Endothelial cell of umbilical vein (primary cell): ENCODE data around the gene OXA1L. TPM values are rescaled to one million over a fixed set of nuclear protein-coding genes. Genes with fewer than 3 reads are reported as not detected.

Experiments used
- BruUV-seq: library from RNA; stranded (reverse); fragments of 400-500 nt; replicated peaks from 2 replicates; lab custom pipeline; 2021; lab: Mats Ljungman, UMichigan
- CTCF ChIA-PET: fragments of 300-600, 350-600 bp; sonication (Branson Sonifier 250); formaldehyde crosslinking; loops from one replicate; lab custom pipeline; 2021; ENCODE audit warnings: antibody characterized with exemption, inconsistent platforms; lab: Charles Lee
- POLR2A ChIA-PET: fragments of 300-600, 350-600 bp; sonication (Branson Sonifier 250); formaldehyde crosslinking; loops from one replicate; lab custom pipeline; 2021; ENCODE audit warnings: antibody characterized with exemption, inconsistent platforms; lab: Charles Lee
- DNase-seq: peaks from one replicate; pipeline ENCODE4 v3.0.0-alpha.2; 2011; ENCODE audit warnings: low read depth, low spot score
- FAIRE-seq: peaks from 2 replicates; lab custom pipeline; 2011; peaks lifted over from hg19 to GRCh38; lab: Jason Lieb, UNC
- H2AFZ ChIP-seq: 2 replicates; pipeline ENCODE4 v1.6.0; 2012; ENCODE audit warnings: low read depth, low read length, control low read depth, inconsistent platforms
- H3K27ac ChIP-seq: 2 replicates; pipeline ENCODE4 v1.5.1; 2011; ENCODE audit warnings: low read depth, mild to moderate bottlenecking, control low read depth, low read length, moderate library complexity; ENCODE audit not compliant: insufficient read depth
- H3K27me3 ChIP-seq, 2 experiments: 2 replicates each; pipeline versions ENCODE4 v1.6.0 to v1.6.1; 2011; ENCODE audit warnings: low read length in 2 of 2, mixed read lengths in 1 of 2; ENCODE audit not compliant: control insufficient read depth in 2 of 2, insufficient read depth in 2 of 2
- H3K36me3 ChIP-seq, 2 experiments: 2 replicates in 1 of 2; 3 replicates in 1 of 2; pipeline ENCODE4 v1.5.1; 2011; ENCODE audit warnings: low read length in 2 of 2, mild to moderate bottlenecking in 1 of 2, moderate library complexity in 1 of 2; ENCODE audit not compliant: control insufficient read depth in 2 of 2, insufficient read depth in 2 of 2; ENCODE audit errors: extremely low read depth in 1 of 2
- H3K4me1 ChIP-seq: 3 replicates; pipeline ENCODE4 v1.5.1; 2011; ENCODE audit warnings: mild to moderate bottlenecking, low read length; ENCODE audit not compliant: control insufficient read depth, insufficient read depth; ENCODE audit errors: extremely low read depth
- H3K4me2 ChIP-seq: 2 replicates; pipeline ENCODE4 v1.6.1; 2011; ENCODE audit warnings: low read length, control low read depth, mixed read lengths; ENCODE audit not compliant: insufficient read depth
- H3K4me3 ChIP-seq, 3 experiments: fragments of 200-600 bp in 1 of 3; sonication (generic), shearing (Covaris generic) in 1 of 3; replicated peaks in 1 of 3; 2 replicates each; pipeline ENCODE4 v1.5.1; 2011 to 2016; ENCODE audit warnings: control low read depth in 3 of 3, low read length in 3 of 3, mild to moderate bottlenecking in 2 of 3, inconsistent platforms in 1 of 3, low read depth in 1 of 3, moderate library complexity in 1 of 3; ENCODE audit not compliant: insufficient read depth in 1 of 3
- H3K79me2 ChIP-seq: 2 replicates; pipeline ENCODE4 v1.6.0; 2012; ENCODE audit warnings: low read length, inconsistent platforms; ENCODE audit not compliant: control insufficient read depth, insufficient read depth
- H3K9ac ChIP-seq: replicated peaks from 2 replicates; pipeline ENCODE3; 2011; ENCODE audit warnings: low read length, control low read depth; ENCODE audit not compliant: insufficient read depth; ENCODE audit errors: extremely low read depth
- H3K9me1 ChIP-seq: replicated peaks from 3 replicates; pipeline ENCODE4 v1.6.0; 2011; ENCODE audit warnings: mild to moderate bottlenecking, low read length; ENCODE audit not compliant: control insufficient read depth, insufficient read depth; ENCODE audit errors: extremely low read depth
- H3K9me3 ChIP-seq: replicated peaks from 2 replicates; pipeline ENCODE4 v1.5.1; 2012; ENCODE audit warnings: low read length, inconsistent platforms; ENCODE audit not compliant: control insufficient read depth, insufficient read depth
- H4K20me1 ChIP-seq: replicated peaks from 2 replicates; pipeline ENCODE3; 2011; ENCODE audit warnings: mild to moderate bottlenecking, low read length; ENCODE audit not compliant: control insufficient read depth, insufficient read depth; ENCODE audit errors: extremely low read depth
- EZH2 ChIP-seq: IDR thresholded peaks from 2 replicates; pipeline ENCODE4 v1.6.1; 2012; ENCODE audit warnings: borderline replicate concordance, low read depth, mild to moderate bottlenecking, moderate library complexity, low read length, inconsistent platforms; ENCODE audit not compliant: severe bottlenecking
- JUN ChIP-seq: IDR thresholded peaks from 2 replicates; pipeline ENCODE4 v1.6.1; 2011; ENCODE audit warnings: borderline replicate concordance, low read depth; ENCODE audit not compliant: insufficient read length, insufficient read depth
- MYC ChIP-seq: IDR thresholded peaks from one replicate; pipeline ENCODE4 v1.6.1; 2011; ENCODE audit warnings: mild to moderate bottlenecking, low read depth, low read length
- POLR2A ChIP-seq: IDR thresholded peaks from 2 replicates; pipeline ENCODE4 v1.6.1; 2012; ENCODE audit warnings: low read depth, mild to moderate bottlenecking, control low read depth, low read length
- POLR2AphosphoS5 ChIP-seq: IDR thresholded peaks from 2 replicates; pipeline ENCODE4 v1.6.1; 2012; ENCODE audit warnings: low read depth, mild to moderate bottlenecking, control low read depth, low read length, moderate library complexity; ENCODE audit not compliant: insufficient read depth
- dilution Hi-C: fragments of 300-500 bp; cut with MboI; formaldehyde crosslinking; loops from one replicate; pipeline ENCODE4 v1.15.0; 2019; ENCODE audit warnings: low sequenced_read_pairs; ENCODE audit not compliant: extremely low pct_ligation_motif_present
- intact Hi-C: fragments of 100-400 bp; cut with micrococcal nuclease; formaldehyde crosslinking; loops from one replicate; pipeline ENCODE4 v1.10.0; 2022
- polyA plus RNA-seq, 4 experiments: library from polyadenylated mRNA; depleted of rRNA in 3 of 4; stranded (reverse) in 3 of 4; unstranded in 1 of 4; fragments of >200 nt; gene quantifications; 2 replicates each; pipeline versions ENCODE4 v1.2.1 to v1.2.3, GENCODE V29; 2011 to 2012; ENCODE audit warnings: missing spikeins in 1 of 4
- total RNA-seq: library from RNA; stranded (reverse); gene quantifications from 2 replicates; pipeline ENCODE4 v1.2.3, GENCODE V29; 2021
- TF ChIP-seq, protein P1 (sequence below): IDR thresholded peaks from 2 replicates; pipeline ENCODE4 v1.6.1; 2011; ENCODE audit not compliant: insufficient read depth, insufficient read length
- TF ChIP-seq, protein P2 (sequence below), 2 donors: IDR thresholded peaks; 1 replicate in 1 of 2; 2 replicates in 1 of 2; pipeline ENCODE4 v1.5.1; 2011; ENCODE audit warnings: low read length in 2 of 2, mild to moderate bottlenecking in 2 of 2, moderate library complexity in 2 of 2, control low read depth in 1 of 2, inconsistent platforms in 1 of 2, low read depth in 1 of 2; ENCODE audit not compliant: insufficient read depth in 1 of 2; ENCODE audit errors: extremely low read depth in 1 of 2

Gene OXA1L
- total and polyA plus RNA-seq, 2 donors (not counting 3 experiments of a cell fraction or from before 2014, with no cell fraction given) = 212 to 294 TPM

DNA sequence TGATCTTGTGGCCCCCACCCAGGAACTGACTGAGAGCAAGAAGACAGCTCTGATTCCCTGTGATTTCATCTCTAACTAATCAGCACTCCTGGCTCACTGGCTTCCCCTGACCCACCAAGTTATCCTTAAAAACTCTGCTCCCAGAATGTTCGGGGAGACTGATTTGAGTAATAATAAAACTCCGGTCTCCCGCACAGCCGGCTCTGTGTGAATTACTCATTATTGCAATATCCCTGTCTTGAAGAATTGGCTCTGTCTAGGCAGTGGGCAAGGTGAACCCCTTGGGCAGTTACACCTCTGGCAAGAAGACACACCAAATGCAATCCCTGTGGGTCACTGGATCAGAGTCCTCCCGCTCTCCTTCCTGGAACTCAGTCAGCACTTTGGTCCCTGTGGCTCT, 27.5 kb downstream of the OXA1L start:
- H3K9ac ChIP-seq = no peak overlapping the region
- H3K9me1 ChIP-seq = no peaks in the 10 kb centered on the region
- no peaks in the 10 kb centered on the region for H3K9me3 ChIP-seq
- no peak for DNase-seq
- H3K36me3 ChIP-seq = peaks cover 0 to 3% of the 10 kb centered on the region in 2 experiments
- H4K20me1 ChIP-seq = no peaks in the 10 kb centered on the region
- H2AFZ ChIP-seq = no peak overlapping the region
- H3K27ac ChIP-seq = no peak overlapping the region
- H3K27me3 ChIP-seq = peaks cover 0 to 5% of the 10 kb centered on the region in 2 experiments
- H3K79me2 ChIP-seq = no peaks in the 10 kb centered on the region
- H3K4me1 ChIP-seq = no peaks in the 10 kb centered on the region
- H3K4me2 ChIP-seq = no peak overlapping the region
- no peak for TF ChIP-seq POLR2AphosphoS5
- TF ChIP-seq, protein P1, sequence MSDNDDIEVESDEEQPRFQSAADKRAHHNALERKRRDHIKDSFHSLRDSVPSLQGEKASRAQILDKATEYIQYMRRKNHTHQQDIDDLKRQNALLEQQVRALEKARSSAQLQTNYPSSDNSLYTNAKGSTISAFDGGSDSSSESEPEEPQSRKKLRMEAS = no peak
- no peak for TF ChIP-seq MYC
- no peak for TF ChIP-seq POLR2A
- TF ChIP-seq, protein P2, sequence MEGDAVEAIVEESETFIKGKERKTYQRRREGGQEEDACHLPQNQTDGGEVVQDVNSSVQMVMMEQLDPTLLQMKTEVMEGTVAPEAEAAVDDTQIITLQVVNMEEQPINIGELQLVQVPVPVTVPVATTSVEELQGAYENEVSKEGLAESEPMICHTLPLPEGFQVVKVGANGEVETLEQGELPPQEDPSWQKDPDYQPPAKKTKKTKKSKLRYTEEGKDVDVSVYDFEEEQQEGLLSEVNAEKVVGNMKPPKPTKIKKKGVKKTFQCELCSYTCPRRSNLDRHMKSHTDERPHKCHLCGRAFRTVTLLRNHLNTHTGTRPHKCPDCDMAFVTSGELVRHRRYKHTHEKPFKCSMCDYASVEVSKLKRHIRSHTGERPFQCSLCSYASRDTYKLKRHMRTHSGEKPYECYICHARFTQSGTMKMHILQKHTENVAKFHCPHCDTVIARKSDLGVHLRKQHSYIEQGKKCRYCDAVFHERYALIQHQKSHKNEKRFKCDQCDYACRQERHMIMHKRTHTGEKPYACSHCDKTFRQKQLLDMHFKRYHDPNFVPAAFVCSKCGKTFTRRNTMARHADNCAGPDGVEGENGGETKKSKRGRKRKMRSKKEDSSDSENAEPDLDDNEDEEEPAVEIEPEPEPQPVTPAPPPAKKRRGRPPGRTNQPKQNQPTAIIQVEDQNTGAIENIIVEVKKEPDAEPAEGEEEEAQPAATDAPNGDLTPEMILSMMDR (IDR thresholded peaks at IDR 0.05; ENCODE audit: extremely low read depth in 1 of 2, insufficient read depth in 1 of 2, low read depth in 1 of 2, low read length in 2 of 2) = no peak
- TF ChIP-seq JUN = no peak
- no peak for TF ChIP-seq EZH2
- no peak for FAIRE-seq
- BruUV-seq = no TSS peak
- intact Hi-C loops (no loop called here), dilution Hi-C loops (no loop called here)
- POLR2A ChIA-PET = no interaction called here
- no peak overlapping the region for H3K4me3 ChIP-seq
- CTCF ChIA-PET = interaction anchor here (1.3 kb wide), 1 partner anchor 224 kb away, joined by 5 read pairs; no protein-coding TSS in a partner anchor
